GM19463 (cell line): ENCODE measurements around the gene CLEC20A.

Source experiments
- ATAC-seq: cut with Tn5 transposase; IDR thresholded peaks from one replicate; pipeline ENCODE4 v1.9.1; 2021; ENCODE audit warnings: mild to moderate bottlenecking, moderate library complexity; ENCODE audit not compliant: unreplicated experiment

Gene CLEC20A

DNA sequence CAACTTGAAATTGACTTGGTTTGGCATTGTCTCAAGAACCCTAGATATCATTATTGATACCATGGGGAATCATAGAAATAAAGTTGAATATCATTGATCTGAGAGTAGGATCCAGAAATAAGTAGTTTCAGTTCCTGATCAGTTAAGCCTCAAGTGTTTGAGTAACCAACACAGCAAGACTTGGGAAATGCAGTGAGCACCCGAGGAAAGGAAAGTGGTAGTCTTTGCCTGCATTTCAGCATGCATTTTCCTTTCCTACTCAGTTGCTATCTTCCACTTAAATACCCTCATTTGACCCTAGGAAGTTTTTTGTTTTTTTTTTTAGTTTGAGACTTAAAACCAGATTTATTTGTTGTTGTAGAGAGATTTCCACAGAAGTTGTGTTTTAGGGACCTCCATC is 18.9 kb downstream of the CLEC20A start:
- ATAC-seq: no peak

DNA sequence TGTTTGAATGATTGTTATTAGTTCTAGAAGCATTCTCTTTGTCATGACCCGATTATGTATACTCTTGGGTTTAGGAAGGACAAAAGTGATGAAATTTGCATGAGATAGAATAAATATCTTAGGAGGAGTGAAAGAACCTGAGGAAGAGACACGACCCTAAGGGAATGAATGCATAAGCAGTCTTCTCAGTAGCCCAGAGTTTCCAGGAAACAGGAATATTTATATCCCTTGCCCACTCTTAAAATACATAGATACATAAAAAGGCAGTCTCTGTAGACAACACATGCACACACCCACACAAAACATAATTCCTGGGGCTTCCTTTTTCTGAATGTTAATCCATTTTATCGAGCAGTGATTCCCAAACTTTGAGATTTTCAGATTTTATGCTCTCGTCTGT is 19.4 kb downstream of the CLEC20A start:
- ATAC-seq: no peak

DNA sequence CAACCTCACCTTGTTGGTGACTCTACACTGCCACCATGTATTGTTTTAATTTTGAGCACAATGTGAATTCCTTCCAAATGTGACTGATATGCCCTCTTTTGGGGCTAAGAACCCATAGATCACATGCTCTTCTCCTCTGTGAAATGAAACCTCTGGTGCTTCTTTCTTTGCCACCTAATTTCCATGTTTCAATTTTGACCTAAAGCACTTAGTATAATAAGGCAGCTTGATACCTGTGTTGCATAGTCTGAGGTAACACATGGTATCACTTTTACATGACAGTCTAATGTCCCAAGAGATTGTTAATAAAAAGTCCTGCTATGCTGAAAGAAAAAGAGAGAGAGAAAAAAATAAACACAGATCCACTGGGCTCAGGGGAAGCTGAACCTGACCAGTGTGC is 24.2 kb downstream of the CLEC20A start:
- no peak for ATAC-seq

DNA sequence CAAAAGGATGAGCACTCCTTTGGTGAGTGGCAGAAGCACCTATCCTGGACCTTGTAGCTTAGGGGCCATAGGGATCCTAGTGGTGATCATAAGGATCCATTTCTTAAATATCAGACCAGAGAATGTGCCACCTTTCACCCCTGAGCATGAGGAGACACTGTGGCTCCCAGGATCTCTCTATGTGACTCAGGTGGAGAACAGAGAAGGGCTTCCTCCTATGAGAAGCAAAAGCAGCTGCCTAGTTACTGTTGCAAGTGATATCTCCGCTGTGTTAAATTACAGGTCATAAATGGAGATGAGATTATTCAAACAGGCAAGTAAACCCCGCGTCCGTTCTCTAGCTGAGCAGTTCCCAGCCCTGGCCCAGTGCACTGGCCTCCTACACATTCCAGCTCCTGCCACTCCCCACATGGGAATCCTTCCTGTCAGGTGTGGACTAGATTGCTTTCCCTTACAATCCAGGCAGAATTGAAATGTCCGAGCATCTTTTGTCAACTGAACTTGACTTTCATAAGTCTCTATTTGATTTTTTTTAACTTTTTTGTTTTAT is 26.3 kb downstream of the CLEC20A start:
- no peak for ATAC-seq

DNA sequence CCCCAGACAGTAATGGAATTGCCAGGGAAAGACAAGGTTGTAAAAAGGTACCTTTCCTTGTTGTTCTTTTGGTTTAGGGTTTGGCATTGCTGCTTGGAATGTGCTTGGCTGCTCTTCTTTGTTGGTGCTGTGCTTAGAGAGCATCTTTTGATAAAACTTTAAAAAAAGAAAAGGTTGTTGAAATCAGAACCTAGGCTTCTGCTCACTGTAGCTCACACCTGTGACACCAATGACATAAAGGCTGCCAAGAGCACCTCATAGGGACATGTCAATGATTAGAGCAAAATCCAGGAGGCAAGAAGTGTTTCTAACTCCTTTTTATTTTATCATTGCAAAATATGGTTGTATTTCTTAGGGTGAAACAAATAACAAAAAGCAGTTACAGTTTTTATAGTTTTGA is 28.9 kb downstream of the CLEC20A start:
- no peak for ATAC-seq

DNA sequence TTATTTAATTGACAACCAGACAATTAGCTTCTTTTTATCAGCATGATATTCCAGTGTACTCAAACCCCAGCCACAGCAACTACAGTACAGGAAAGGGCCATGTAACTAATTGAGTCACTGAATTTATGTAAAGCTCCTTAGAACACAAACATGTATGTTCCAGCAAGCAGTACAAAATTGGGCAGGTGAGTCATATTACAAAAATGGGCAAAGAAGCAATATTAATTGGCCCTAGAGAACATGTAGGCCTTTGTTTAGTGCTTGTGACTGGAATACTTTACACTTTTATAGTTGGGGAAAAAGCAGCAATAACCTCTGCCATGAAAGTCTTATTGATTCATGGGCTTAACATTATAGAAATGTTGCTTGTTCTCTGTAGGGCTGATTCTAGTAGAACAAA is 31.8 kb downstream of the CLEC20A start:
- ATAC-seq: no peak

DNA sequence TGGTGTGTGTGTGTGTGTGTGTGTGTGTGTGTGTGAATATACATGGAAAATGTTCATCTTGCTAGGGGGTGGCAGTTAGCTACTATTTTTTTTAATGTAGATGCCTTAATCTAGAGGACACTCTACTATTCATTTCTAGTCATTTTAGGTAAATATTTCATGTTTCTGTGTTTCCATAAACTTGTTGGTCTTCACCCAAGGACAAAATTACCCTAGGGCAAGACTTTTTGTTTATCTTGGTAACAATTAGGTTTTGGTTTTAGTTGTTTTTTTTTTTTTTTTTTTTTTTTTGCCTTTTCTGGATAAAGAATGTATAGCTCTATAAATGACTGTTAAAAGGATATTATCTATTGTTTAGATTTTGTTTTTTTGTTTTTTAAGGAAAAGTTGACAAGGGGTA is 32.2 kb downstream of the CLEC20A start:
- no peak for ATAC-seq

DNA sequence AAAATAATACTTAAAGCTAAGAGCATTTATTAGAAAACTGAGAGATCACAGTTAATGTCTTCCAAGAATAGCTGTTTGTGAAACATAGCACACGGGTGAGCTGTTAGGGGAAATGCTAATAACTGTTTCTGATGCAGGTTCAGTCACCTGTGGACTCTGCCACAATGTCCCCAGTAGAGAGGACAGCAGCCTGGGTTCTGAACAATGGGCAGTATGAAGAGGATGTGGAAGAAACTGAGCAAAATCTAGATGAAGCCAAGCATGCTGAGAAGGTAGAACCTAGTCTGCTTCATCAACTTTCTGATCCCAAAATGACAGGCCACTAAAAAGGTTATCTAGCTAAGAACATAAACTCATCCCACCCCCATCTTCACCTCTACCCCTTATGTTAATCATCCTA is 32.6 kb downstream of the CLEC20A start:
- no peak for ATAC-seq

DNA sequence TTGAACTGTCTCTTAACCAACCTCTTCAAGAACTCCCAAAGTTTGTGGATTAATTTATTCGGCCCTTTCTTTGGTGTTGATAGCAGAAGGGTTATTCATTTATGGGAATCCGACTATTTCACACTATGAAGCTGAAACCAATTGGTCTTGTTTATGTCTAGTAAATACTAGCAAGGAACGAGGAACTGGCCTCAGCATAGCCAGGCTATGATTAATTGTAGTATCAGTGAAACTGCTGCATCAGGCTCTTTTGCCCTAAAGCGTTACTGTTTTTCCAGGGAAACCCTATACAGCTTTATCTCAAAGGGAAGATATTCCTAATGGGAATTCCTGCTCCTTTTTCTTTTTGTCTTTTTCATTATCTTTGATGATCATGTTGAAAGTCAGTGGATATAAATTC is 35.1 kb downstream of the CLEC20A start:
- ATAC-seq: no peak

DNA sequence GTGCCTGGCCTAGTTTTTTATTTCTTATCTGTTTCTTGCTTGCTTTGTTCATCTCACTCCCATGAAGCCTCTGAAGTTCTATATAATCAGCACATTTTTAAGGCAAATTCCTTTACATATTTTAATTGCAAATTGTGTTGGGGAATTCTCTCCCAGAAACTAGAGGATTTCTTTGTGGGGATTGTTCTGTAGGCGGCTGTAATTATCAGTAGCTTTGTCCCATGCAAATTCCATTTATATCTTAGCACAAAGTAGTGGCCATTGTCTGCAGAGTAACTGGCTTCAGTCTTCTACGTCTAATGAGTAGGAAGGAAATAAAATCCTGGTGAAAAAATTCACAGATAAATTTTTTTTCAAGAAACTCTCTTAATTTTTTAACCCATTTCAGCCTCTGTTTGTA is 35.7 kb downstream of the CLEC20A start:
- no peak for ATAC-seq

DNA sequence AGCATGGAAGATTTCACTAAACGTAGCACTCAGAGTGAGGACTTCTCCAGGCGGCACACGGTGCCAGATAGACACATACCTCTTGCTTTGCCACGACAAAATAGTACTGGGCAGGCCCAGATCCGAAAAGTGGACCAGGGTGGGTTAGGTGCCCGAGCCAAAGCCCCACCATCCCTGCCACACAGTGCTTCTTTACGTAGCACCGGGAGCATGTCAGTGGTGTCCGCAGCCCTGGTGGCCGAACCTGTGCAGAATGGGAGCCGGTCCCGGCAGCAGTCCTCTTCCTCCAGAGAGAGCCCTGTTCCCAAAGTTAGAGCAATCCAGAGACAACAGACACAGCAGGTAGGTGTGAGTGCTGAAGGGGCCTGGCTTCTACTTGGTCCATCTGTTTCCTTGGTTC is 38.6 kb downstream of the CLEC20A start:
- no peak for ATAC-seq

DNA sequence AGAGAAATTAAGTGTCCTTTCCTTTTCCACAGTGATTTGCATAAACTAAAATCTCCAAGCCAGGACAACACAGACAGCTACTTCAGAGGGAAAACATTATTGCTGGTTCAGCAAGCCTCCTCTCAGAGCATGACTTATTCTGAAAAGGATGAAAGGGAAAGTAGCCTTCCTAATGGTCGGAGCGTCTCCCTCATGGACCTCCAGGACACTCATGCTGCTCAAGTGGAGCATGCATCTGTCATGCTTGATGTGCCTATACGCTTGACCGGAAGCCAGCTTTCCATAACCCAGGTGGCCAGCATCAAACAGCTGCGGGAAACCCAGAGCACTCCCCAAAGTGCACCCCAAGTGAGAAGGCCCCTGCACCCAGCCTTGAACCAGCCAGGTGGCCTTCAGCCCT is 39.1 kb downstream of the CLEC20A start:
- no peak for ATAC-seq

DNA sequence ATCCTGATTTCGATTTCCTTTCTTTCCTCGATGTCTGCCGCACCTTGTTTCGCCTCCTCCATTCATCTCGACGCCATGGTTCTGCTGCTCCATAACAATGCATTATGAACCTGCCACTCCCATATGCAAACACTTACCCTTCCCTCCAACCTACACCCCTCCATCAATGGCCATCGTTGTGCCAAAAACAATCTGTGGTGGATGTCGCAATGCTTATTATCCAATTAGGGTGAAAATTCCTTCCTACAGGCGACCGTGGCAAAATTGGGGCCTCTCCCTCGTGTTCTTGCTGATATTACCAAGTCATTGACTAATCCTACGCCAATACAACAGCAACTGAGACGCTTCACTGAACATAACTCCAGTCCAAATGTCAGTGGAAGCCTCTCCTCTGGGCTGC is 40.3 kb downstream of the CLEC20A start:
- no peak for ATAC-seq

DNA sequence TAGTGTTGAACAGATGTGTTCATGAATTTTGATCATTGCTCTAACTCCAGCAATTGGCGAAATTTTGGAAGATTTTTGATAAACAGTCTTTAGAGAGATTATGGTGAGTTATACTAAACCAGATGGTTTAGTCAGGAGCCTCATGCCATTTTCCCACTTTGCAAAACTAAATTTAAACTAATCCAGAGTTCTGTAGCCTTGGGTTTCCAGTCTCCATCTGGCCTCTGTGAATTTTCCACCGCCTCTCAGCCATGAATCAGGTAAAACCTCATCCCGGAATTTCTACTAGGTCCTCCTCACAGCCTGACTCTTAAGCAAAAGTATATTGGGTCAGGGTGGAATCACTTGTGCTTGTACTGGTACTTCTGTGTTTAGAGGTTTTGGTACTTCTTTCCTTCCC is 44.8 kb downstream of the CLEC20A start:
- no peak for ATAC-seq

DNA sequence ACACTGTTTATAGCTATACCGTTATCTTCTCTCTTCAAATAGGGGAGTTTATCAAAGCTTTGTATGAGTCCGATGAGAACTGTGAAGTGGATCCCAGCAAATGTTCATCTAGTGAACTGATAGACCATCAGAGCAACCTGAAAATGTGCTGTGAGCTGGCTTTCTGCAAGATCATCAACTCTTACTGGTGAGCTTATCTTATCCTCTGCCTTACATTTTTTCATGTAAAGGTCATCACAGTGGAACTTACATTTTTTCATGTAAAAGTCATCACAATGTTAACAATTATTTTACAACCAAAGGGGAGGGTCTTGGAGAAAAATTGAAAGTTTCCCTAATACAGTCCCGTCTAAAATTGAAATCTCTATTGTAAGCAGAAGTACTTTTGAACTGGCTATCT is 45.2 kb downstream of the CLEC20A start:
- no peak for ATAC-seq

DNA sequence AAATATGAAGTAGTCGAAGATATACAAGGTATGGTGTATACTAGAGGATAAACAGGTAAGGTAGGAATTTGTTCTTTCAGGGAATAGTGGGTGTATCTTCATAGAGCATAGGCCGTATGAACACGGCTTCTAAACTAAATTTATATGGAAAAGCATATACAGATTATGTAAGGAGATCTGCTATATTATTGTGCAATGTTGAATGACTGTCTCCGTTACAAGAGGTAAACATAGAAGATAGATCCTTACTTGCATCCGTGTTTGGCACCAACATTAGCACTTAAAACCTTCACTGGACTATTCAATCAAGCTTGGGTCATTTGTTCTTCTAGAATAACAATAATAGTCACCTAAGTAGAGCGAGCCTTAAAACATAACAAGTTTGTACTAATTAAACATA is 45.9 kb downstream of the CLEC20A start:
- no peak for ATAC-seq

DNA sequence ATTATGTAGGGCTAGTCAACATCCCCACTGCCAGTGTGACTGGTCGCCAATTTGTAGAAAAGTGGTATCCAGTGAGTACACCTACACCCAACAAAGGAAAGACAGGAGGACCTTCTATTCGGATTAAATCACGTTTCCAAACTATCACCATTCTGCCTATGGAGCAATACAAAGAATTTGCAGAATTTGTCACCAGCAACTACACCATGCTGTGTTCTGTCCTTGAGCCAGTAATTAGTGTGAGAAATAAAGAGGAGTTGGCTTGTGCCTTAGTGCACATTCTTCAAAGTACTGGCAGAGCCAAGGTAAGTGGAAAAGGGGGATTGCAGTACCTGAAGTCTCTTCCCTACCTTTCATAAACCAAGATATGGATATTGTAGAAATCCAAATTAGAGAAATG is 53.8 kb downstream of the CLEC20A start:
- ATAC-seq: no peak

DNA sequence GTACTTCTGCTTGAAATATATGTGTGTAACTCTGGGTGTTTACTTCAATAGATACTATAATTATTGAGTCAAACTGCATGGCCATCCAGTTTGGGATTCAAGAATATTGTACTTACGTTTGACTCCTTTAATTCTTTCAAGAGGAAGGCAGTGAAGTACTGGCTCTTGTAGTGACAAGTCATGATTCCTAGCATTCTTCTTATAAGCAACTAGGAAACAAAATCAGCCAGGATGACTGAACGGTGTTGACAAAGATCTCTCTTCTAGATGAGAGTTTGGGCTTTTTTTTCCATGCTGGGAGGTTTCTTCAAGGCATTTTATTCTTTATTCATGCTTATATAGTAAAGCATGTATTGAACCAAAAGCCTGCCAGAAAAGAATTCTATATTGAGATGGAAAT is 58.3 kb downstream of the CLEC20A start:
- no peak for ATAC-seq

DNA sequence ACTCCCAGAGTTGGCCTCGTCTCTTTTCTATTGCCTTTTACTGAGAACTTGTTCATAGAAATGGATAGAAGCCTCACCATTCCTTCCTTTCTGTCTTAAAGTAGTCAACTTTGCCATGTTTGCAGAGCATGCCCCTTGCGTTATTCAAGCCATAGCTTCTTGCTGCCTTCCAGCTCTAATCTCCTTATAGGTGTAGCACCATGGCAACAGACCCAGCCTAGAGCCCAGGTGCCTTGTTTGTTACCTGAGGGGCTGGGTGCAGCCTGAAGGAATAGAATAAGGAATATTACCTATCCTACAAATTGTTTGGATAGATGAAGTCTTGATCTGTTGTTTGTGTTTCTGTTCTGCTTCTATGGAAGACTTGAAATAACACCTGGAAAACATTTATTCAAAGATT is 59.9 kb downstream of the CLEC20A start:
- no peak for ATAC-seq

DNA sequence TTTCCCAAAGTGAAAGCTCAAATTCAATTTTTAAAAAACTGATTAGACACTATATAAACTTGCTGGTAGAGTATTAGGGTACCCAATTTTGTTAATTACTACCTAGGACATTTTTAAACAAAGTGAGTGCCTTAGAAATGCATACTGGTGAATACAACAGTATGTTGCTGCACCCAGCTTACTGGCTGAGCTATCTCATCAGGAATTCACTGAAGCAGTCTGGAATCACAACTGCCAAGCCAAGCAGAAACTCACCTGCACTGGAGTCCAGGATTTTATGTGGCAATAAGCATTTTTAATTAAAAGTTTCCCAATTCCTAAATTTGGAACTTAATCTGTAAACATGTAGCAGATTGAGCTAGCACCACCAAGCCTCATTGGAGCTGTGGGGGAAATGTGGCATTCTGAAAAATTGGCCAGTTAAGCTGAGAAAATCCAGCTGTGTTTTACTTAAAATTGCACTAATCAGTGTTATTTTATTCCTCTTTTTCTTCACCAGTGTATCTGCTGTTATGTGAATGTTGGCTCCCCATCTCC is 61.8 kb downstream of the CLEC20A start:
- no peak for ATAC-seq

DNA sequence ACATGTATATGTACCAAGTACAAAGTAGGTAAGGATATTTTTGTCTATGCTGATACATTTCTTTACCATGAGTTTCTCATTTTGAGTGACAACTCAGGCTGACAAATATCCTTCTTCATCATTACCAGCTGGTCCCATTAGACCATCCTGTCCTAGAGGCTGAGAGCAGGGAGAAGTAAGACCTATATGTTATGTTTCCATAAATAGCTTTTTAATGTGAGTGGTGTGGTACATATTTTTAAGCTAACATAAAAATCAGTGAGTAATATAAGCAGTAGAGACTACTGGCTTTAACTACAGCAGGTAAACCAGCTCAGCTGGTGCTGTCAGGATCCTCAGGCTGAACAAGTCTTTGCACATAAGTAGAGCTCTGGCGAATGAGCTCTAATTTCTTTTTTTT is 62.4 kb downstream of the CLEC20A start:
- no peak for ATAC-seq
